Measurements from ENCODE around the gene PLXNB2. TPM values are rescaled to one million over a fixed set of nuclear protein-coding genes. Genes with fewer than 3 reads are reported as not detected.
"Not testable (repeated sequence)": the region's sequence is repeated elsewhere in the genome, so short reads cannot be mapped to it uniquely, and the experiment has no call there.

The PLXNB2 gene
- total RNA-seq, 1 donor from 2014 or later: 287 TPM

DNA sequence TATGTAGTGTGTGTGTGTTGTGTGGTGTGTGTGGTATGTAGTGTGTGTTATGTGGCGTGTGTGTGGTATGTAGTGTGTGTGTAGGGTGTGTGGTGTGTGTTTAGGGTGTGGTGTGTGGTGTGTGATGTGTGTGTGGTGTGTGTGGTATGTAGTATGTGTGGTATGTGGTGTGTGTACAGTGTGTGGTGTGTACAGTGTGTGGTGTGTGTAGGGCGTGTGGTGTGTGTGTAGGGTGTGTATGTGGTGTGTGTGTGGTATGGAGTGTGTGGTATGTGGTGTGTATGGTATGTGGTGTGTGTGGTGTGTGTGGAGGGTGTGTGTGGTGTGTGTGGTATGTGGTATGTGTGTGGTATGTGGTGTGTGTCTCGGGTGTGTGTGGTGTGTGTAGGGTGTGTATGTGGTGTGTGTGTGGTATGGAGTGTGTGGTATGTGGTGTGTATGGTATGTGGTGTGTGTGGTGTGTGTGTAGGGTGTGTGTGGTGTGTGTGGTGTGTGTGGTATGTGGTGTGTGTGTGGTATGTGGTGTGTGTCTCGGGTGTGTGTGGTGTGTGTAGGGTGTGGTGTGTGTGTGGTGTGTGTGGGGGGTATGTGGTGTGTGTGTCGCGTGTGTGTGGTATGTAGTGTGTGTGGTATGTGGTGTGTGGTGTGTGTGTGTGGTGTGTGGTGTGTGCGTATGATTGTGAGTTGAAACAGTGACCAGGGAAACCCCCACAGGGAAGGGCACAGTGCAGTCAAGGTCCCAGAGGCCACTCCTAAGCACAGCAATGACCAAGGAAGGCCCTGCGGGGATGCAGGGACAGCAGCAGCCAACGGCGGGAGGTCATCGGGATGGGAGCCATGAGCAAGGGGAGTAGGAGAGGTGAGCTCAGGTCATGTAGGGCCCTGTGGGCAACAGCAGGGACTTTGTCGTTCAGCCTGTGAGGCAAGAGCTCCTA, 32.8 kb upstream of the PLXNB2 start:
- Histone ChIP-seq H3K36me3 (no peaks in the 10 kb centered on the region), H3K9me3 (no peaks in the 10 kb centered on the region), H3K27me3 (no peaks in the 10 kb centered on the region), H3K27ac (no peak overlapping the region), H3K4me1 (peaks cover 3 to 4% of the 10 kb centered on the region in 2 donors), H3K4me3 (no peak overlapping the region)
- TF ChIP-seq, protein P1, sequence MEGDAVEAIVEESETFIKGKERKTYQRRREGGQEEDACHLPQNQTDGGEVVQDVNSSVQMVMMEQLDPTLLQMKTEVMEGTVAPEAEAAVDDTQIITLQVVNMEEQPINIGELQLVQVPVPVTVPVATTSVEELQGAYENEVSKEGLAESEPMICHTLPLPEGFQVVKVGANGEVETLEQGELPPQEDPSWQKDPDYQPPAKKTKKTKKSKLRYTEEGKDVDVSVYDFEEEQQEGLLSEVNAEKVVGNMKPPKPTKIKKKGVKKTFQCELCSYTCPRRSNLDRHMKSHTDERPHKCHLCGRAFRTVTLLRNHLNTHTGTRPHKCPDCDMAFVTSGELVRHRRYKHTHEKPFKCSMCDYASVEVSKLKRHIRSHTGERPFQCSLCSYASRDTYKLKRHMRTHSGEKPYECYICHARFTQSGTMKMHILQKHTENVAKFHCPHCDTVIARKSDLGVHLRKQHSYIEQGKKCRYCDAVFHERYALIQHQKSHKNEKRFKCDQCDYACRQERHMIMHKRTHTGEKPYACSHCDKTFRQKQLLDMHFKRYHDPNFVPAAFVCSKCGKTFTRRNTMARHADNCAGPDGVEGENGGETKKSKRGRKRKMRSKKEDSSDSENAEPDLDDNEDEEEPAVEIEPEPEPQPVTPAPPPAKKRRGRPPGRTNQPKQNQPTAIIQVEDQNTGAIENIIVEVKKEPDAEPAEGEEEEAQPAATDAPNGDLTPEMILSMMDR (IDR thresholded peaks at IDR 0.05): no peak
- no peak for DNase-seq (ENCODE audit: low spot score in 2 of 2)
- intact Hi-C loops (cut with DNase I): no loop called here

DNA sequence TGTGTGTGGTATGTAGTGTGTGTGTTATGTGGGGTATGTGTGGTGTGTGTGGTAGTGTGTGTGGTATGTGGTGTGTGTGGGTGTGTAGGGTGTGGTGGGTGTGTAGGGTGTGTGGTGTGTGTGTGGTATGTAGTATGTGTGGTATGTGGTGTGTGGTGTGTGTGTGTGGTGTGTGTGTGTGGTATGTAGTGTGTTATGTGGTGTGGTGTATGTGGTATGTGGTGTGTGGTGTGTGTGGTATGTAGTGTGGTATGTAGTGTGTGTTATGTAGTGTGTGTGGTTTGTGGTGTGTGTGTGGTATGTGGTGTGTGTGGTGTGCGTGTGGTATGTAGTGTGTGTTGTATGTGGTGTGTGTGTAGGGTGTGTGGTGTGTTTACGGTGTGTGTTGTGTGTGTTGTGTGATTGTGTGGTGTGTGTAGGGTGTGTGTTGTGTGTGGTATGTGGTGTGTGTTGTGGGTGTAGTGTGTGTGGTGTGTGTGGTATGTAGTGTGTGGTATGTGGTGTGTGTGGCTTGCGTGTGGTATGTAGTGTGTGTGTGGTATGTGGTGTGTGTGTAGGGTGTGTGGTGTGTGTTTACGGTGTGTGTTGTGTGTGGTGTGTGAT, 31.5 kb upstream of the PLXNB2 start:
- peaks cover 3 to 4% of the 10 kb centered on the region in 2 donors for H3K4me1 ChIP-seq
- DNase-seq (ENCODE audit: low spot score in 2 of 2): no peak
- TF ChIP-seq, protein P1 (IDR thresholded peaks at IDR 0.05): no peak
- H3K27me3 ChIP-seq: no peaks in the 10 kb centered on the region
- H3K9me3 ChIP-seq: no peaks in the 10 kb centered on the region
- intact Hi-C loops (cut with DNase I): no loop called here
- H3K4me3 ChIP-seq: no peak overlapping the region
- no peak overlapping the region for H3K27ac ChIP-seq
- H3K36me3 ChIP-seq: no peaks in the 10 kb centered on the region

DNA sequence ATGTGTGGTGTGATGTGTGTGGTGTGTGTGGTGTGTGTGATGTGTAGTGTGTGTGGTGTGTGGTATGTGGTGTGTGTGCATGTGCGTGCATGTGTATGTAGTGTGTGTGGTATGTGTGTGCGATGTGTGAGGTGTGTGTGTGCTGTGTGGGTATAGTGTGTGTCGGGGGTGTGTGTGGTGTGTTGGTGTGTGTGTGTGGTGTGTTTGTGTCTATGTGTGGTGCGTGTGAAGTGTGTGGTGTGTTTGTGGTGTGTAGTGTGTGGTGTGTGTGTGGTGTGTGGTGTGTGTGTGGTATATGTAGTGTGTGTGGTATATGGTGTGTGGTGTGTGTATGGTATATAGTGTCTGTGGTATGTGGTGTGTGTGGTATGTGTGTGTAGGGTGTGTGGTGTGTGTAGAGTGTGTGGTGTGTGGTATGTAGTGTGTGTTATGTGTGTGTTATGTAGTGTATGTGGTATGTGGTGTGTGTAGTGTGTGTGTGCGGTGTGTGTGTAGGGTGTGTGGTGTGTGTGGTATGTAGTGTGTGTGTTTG, 30.7 kb upstream of the PLXNB2 start:
- Histone ChIP-seq H3K27ac (no peak overlapping the region), H3K4me1 (peaks cover 3 to 4% of the 10 kb centered on the region in 2 donors), H3K9me3 (no peaks in the 10 kb centered on the region), H3K4me3 (no peak overlapping the region), H3K36me3 (no peaks in the 10 kb centered on the region), H3K27me3 (no peaks in the 10 kb centered on the region)
- no peak for DNase-seq (ENCODE audit: low spot score in 2 of 2)
- TF ChIP-seq, protein P1 (IDR thresholded peaks at IDR 0.05): no peak
- intact Hi-C loops (cut with DNase I): no loop called here

DNA sequence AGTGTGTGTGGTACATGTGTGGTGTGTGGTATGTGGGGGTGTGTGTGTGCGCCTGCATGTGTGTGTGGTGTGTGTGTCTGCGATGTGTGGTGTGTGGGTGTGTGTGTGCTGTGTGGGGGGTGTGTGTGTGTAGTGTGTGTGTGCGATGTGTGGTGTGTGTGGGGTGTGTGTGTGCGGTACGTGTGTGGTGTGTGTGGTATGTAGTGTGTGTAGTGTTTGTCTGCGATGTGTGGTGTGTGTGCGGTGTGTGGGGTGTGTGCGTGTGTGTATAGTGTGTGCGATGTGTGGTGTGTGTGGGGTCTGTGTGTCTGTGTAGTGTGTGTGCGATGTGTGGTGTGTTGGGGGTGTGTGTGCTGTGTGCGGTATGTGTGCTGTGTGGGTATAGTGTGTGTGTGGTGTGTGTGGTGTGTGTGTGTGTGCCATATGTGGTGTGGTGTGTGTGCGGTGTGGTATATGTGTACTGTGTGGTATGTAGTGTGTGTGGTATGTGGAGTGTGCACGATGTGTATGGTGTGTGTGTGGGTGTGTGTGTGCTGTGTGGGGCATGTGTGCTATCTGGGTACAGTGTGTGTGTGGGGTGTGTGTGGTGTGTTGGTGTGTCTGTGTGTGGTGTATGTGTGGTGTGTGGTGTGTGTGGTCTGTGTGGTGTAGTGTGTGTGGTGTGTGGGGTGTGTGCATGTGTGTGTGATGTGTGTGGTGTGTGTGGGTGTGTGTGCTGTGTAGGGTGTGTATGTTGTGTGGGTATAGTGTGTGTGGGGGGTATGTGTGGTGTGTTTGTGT, 30.0 kb upstream of the PLXNB2 start:
- no peaks in the 10 kb centered on the region for H3K27me3 ChIP-seq
- intact Hi-C loops (cut with DNase I): no loop called here
- H3K36me3 ChIP-seq: no peaks in the 10 kb centered on the region
- no peak overlapping the region for H3K27ac ChIP-seq
- DNase-seq (ENCODE audit: low spot score in 2 of 2): no peak
- TF ChIP-seq, protein P1 (IDR thresholded peaks at IDR 0.05): no peak
- H3K4me1 ChIP-seq: no peaks in the 10 kb centered on the region
- H3K9me3 ChIP-seq: no peaks in the 10 kb centered on the region
- no peak overlapping the region for H3K4me3 ChIP-seq

DNA sequence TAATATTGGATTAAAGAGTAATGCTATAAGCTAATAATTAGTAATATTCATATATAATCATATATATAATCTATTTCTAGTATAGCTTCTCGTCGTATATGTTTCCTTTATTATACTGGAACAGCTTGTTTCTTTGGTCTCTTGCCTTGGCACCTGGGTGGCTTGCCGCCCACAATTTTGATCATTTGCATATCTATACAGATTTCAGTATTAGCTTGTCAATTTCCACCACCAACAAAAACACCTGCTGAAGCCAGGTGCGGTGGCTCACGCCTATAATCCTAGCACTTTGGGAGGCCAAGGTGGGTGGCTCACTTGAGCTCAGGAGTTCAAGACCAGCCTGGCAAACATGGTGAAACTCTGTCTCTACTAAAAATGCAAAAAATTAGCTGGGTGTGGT, 27.0 kb upstream of the PLXNB2 start:
- H3K4me1 ChIP-seq; DNase-seq (ENCODE audit: low spot score in 2 of 2); H3K27ac ChIP-seq; H3K4me3 ChIP-seq; H3K27me3 ChIP-seq; H3K9me3 ChIP-seq; intact Hi-C loops (cut with DNase I); H3K36me3 ChIP-seq: not testable (repeated sequence)
